GM12872 (cell line): ENCODE results near the gene BHLHE41.

Experiments used
- CTCF ChIP-seq: IDR thresholded peaks from 3 replicates; pipeline ENCODE4 v1.5.1; 2011; ENCODE audit warnings: low read depth, mild to moderate bottlenecking, low read length, moderate library complexity; ENCODE audit not compliant: insufficient read depth

The BHLHE41 gene

DNA sequence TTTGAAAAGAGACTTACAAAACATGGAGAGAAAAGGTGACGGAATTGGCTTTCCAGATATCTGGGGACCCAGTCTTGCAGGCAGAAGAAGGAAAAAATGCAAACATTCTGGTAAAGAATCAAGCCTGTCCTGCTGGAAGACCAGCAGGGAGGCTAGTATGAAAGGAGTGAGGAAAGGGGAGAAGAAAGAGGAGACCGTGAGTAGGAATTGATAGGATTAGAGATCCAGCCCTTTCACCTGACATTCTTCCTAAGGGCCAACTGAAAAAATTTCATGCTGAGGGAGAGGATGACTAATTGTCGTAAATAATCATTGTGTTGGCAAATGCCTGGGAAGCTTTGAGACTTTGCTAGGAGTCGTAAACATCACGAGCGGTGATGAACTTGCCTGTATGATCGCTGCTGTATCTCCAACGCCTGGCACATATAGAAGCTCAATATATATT is 12.1 kb downstream of the BHLHE41 start:
- no peak for TF ChIP-seq CTCF

GRCh38 chr12:26112232-26112631 is 12.6 kb downstream of the BHLHE41 start:
- no peak for TF ChIP-seq CTCF

- TF ChIP-seq CTCF = no peak
These were observed 15.4 kb downstream of the BHLHE41 start for GRCh38 chr12:26109343-26109881.

- TF ChIP-seq CTCF = no peak
These were observed 15.9 kb downstream of the BHLHE41 start for GRCh38 chr12:26108915-26109314.

- TF ChIP-seq CTCF = no peak
These were observed 18.5 kb downstream of the BHLHE41 start for GRCh38 chr12:26106347-26106746.

DNA sequence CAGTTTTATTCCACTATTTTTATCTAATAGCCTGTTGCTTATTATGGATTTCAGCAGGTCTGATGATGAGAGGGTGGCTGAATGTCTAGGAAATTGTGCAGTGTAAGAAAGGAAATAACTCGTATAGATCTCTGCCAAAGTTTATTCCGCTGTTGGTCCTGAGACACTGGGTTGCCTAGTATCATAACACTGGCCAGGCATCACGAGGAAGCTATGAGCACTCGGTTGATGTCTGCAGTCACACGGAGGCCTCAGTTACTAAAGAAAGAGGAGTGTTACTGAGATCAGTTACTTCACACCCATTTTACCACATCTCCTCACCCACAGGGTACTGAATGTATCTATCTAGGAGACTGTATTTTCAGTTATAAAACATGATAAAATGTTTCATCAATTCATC is 21.9 kb downstream of the BHLHE41 start:
- no peak for TF ChIP-seq CTCF

GRCh38 chr12:26101763-26102162 is 23.1 kb downstream of the BHLHE41 start:
- no peak for TF ChIP-seq CTCF
